Measurements from ENCODE around the gene KDM1B. TPM values are rescaled to one million over a fixed set of nuclear protein-coding genes. Genes with fewer than 3 reads are reported as not detected.
A peak's percentile ranks its signal among the peaks of the same experiment; 100 is the strongest.
"Not testable (repeated sequence)": the region's sequence is repeated elsewhere in the genome, so short reads cannot be mapped to it uniquely, and the experiment has no call there.

The KDM1B gene
- total RNA-seq, 2 experiments from 2014 or later: 9.6 to 9.9 TPM

- Mint-ChIP-seq H3K9me3 (ENCODE audit: insufficient read depth) (no peaks in the 10 kb centered on the region), H3K4me3 (no peak overlapping the region), H3K4me1 (ENCODE audit: low read depth) (no peaks in the 10 kb centered on the region), H3K27me3 (ENCODE audit: low read depth) (no peaks in the 10 kb centered on the region), H3K27ac (peak overlapping the region; percentile 3), H3K36me3 (ENCODE audit: low read depth) (peaks cover 36% of the 10 kb centered on the region)
- ChIA-PET POLR2A (no interaction called here), CTCF (no interaction called here)
- ATAC-seq: no peak
- DNase-seq: no peak
Observed at GRCh38 chr6:18219591-18219990, 64.4 kb downstream of the KDM1B start.

- Mint-ChIP-seq H3K9me3 (ENCODE audit: insufficient read depth) (no peaks in the 10 kb centered on the region), H3K4me1 (ENCODE audit: low read depth) (no peaks in the 10 kb centered on the region), H3K36me3 (ENCODE audit: low read depth) (peaks cover 43% of the 10 kb centered on the region), H3K27ac (no peak overlapping the region), H3K27me3 (ENCODE audit: low read depth) (no peaks in the 10 kb centered on the region), H3K4me3 (no peak overlapping the region)
- ATAC-seq (no peak), DNase-seq (no peak)
- CTCF ChIA-PET: no interaction called here
- POLR2A ChIA-PET: no interaction called here
Observed at GRCh38 chr6:18221288-18221615, 66.0 kb downstream of the KDM1B start.

- Mint-ChIP-seq H3K36me3 (ENCODE audit: low read depth) (peaks cover 74% of the 10 kb centered on the region), H3K4me1 (ENCODE audit: low read depth) (peaks cover 17% of the 10 kb centered on the region)
- H3K4me3 Mint-ChIP-seq; H3K9me3 Mint-ChIP-seq (ENCODE audit: insufficient read depth); CTCF ChIA-PET; DNase-seq; ATAC-seq; POLR2A ChIA-PET; H3K27me3 Mint-ChIP-seq (ENCODE audit: low read depth); H3K27ac Mint-ChIP-seq: not testable (repeated sequence)
Observed at GRCh38 chr6:18226451-18227105, 71.4 kb downstream of the KDM1B start.

- DNase-seq; H3K27ac Mint-ChIP-seq; ATAC-seq; POLR2A ChIA-PET; H3K27me3 Mint-ChIP-seq (ENCODE audit: low read depth); CTCF ChIA-PET; H3K4me3 Mint-ChIP-seq: not testable (repeated sequence)
- H3K4me1 Mint-ChIP-seq (ENCODE audit: low read depth): peaks cover 18% of the 10 kb centered on the region
- H3K36me3 Mint-ChIP-seq (ENCODE audit: low read depth): peaks cover 75% of the 10 kb centered on the region
- H3K9me3 Mint-ChIP-seq (ENCODE audit: insufficient read depth): peaks cover 10% of the 10 kb centered on the region
Observed at GRCh38 chr6:18227166-18227565, 71.9 kb downstream of the KDM1B start.

- CTCF ChIA-PET; ATAC-seq; H3K27ac Mint-ChIP-seq; POLR2A ChIA-PET; H3K4me3 Mint-ChIP-seq; H3K27me3 Mint-ChIP-seq (ENCODE audit: low read depth); DNase-seq: not testable (repeated sequence)
- H3K36me3 Mint-ChIP-seq (ENCODE audit: low read depth): peaks cover 80% of the 10 kb centered on the region
- H3K4me1 Mint-ChIP-seq (ENCODE audit: low read depth): peaks cover 23% of the 10 kb centered on the region
- H3K9me3 Mint-ChIP-seq (ENCODE audit: insufficient read depth): peaks cover 17% of the 10 kb centered on the region
Observed at GRCh38 chr6:18228590-18228989, 73.4 kb downstream of the KDM1B start.

- H3K4me3 Mint-ChIP-seq; POLR2A ChIA-PET; H3K27me3 Mint-ChIP-seq (ENCODE audit: low read depth): not testable (repeated sequence)
Observed at GRCh38 chr6:18231856-18232255, 76.6 kb downstream of the KDM1B start.

GRCh38 chr6:18233770-18234169, 78.5 kb downstream of the KDM1B start:
- peaks cover 27% of the 10 kb centered on the region for H3K9me3 Mint-ChIP-seq (ENCODE audit: insufficient read depth)
- H3K27me3 Mint-ChIP-seq (ENCODE audit: low read depth); CTCF ChIA-PET; POLR2A ChIA-PET; H3K27ac Mint-ChIP-seq; ATAC-seq; DNase-seq; H3K4me3 Mint-ChIP-seq: not testable (repeated sequence)
- H3K36me3 Mint-ChIP-seq (ENCODE audit: low read depth): peaks cover 93% of the 10 kb centered on the region
- H3K4me1 Mint-ChIP-seq (ENCODE audit: low read depth): peaks cover 28% of the 10 kb centered on the region

More at GRCh38 chr6:18231856-18232255, 76.6 kb downstream of the KDM1B start:
- H3K36me3 Mint-ChIP-seq (ENCODE audit: low read depth): peaks cover 95% of the 10 kb centered on the region
- peaks cover 28% of the 10 kb centered on the region for H3K4me1 Mint-ChIP-seq (ENCODE audit: low read depth)
- DNase-seq, H3K27ac Mint-ChIP-seq, ATAC-seq: not testable (repeated sequence)
- H3K9me3 Mint-ChIP-seq (ENCODE audit: insufficient read depth): peaks cover 27% of the 10 kb centered on the region
- CTCF ChIA-PET: interaction anchor here (0.6 kb wide), 1 partner anchor 26 kb away, joined by 3 read pairs; no protein-coding TSS in a partner anchor

GRCh38 chr6:18234564-18234963, 79.3 kb downstream of the KDM1B start:
- Mint-ChIP-seq H3K36me3 (ENCODE audit: low read depth) (peaks cover 90% of the 10 kb centered on the region), H3K4me3 (no peak overlapping the region), H3K9me3 (ENCODE audit: insufficient read depth) (peaks cover 27% of the 10 kb centered on the region), H3K4me1 (ENCODE audit: low read depth) (peaks cover 24% of the 10 kb centered on the region), H3K27ac (no peak overlapping the region), H3K27me3 (ENCODE audit: low read depth) (no peaks in the 10 kb centered on the region)
- DNase-seq (no peak), ATAC-seq (no peak)
- POLR2A ChIA-PET: no interaction called here
- CTCF ChIA-PET: no interaction called here

GRCh38 chr6:18235524-18235923, 80.3 kb downstream of the KDM1B start:
- Mint-ChIP-seq H3K9me3 (ENCODE audit: insufficient read depth) (peaks cover 23% of the 10 kb centered on the region), H3K27ac (no peak overlapping the region), H3K36me3 (ENCODE audit: low read depth) (peaks cover 84% of the 10 kb centered on the region), H3K27me3 (ENCODE audit: low read depth) (no peaks in the 10 kb centered on the region), H3K4me1 (ENCODE audit: low read depth) (peaks cover 21% of the 10 kb centered on the region), H3K4me3 (no peak overlapping the region)
- CTCF ChIA-PET: no interaction called here
- POLR2A ChIA-PET: no interaction called here
- ATAC-seq (no peak), DNase-seq (no peak)

GRCh38 chr6:18237167-18237566, 81.9 kb downstream of the KDM1B start:
- ChIA-PET POLR2A (no interaction called here), CTCF (interaction anchor here (0.6 kb wide), 1 partner anchor 18 kb away, joined by 3 read pairs; no protein-coding TSS in a partner anchor)

GRCh38 chr6:18240230-18240629, 85.0 kb downstream of the KDM1B start:
- peaks cover 79% of the 10 kb centered on the region for H3K36me3 Mint-ChIP-seq (ENCODE audit: low read depth)
- no peaks in the 10 kb centered on the region for H3K9me3 Mint-ChIP-seq (ENCODE audit: insufficient read depth)
- H3K27me3 Mint-ChIP-seq (ENCODE audit: low read depth): no peaks in the 10 kb centered on the region
- no peak for DNase-seq
- ChIA-PET POLR2A (no interaction called here), CTCF (no interaction called here)
- no peak overlapping the region for H3K27ac Mint-ChIP-seq
- ATAC-seq: no peak
- no peak overlapping the region for H3K4me3 Mint-ChIP-seq
- H3K4me1 Mint-ChIP-seq (ENCODE audit: low read depth): peaks cover 39% of the 10 kb centered on the region

More at GRCh38 chr6:18237167-18237566, 81.9 kb downstream of the KDM1B start:
- Mint-ChIP-seq H3K4me3 (no peak overlapping the region), H3K9me3 (ENCODE audit: insufficient read depth) (peaks cover 16% of the 10 kb centered on the region), H3K36me3 (ENCODE audit: low read depth) (peaks cover 80% of the 10 kb centered on the region), H3K27ac (no peak overlapping the region), H3K27me3 (ENCODE audit: low read depth) (no peaks in the 10 kb centered on the region), H3K4me1 (ENCODE audit: low read depth) (peaks cover 23% of the 10 kb centered on the region)
- ATAC-seq (no peak), DNase-seq (no peak)

- ChIA-PET POLR2A (interaction anchor here (2.1 kb wide), 1 partner anchor 19 kb away, joined by 11 read pairs; no protein-coding TSS in a partner anchor), CTCF (interaction anchor here (2.1 kb wide), 1 partner anchor 120 kb away, joined by 5 read pairs; the partner anchor contains the start of gene NHLRC1)
- DNase-seq: no peak
- peak; percentile 33 for ATAC-seq
- Mint-ChIP-seq H3K27me3 (ENCODE audit: low read depth) (no peaks in the 10 kb centered on the region), H3K4me3 (no peak overlapping the region), H3K36me3 (ENCODE audit: low read depth) (peaks cover 80% of the 10 kb centered on the region), H3K9me3 (ENCODE audit: insufficient read depth) (peaks cover 9% of the 10 kb centered on the region), H3K4me1 (ENCODE audit: low read depth) (peaks cover 51% of the 10 kb centered on the region), H3K27ac (peak overlapping the region; percentile 54)
Observed at GRCh38 chr6:18241208-18242038, 86.2 kb downstream of the KDM1B start.
